Osteoblast (primary cell): Measurements from ENCODE around the gene SLC25A30. TPM values are rescaled to one million over a fixed set of nuclear protein-coding genes. Genes with fewer than 3 reads are reported as not detected.

ENCODE experiments used
- DNase-seq: peaks from one replicate; pipeline ENCODE4 v3.0.0; 2011; ENCODE audit warnings: low spot score, mixed read lengths; ENCODE audit not compliant: insufficient read length; ENCODE audit errors: missing footprints
- H2AFZ ChIP-seq: 2 replicates; pipeline ENCODE4 v1.6.0; 2011; ENCODE audit warnings: mild to moderate bottlenecking, low read length
- H3K27ac ChIP-seq: 2 replicates; pipeline ENCODE4 v1.5.1; 2011; ENCODE audit warnings: mild to moderate bottlenecking, low read depth, low read length, moderate library complexity
- H3K27me3 ChIP-seq: 2 replicates; pipeline ENCODE4 v1.6.0; 2012; ENCODE audit warnings: mild to moderate bottlenecking, control low read depth, inconsistent platforms, low read length, moderate library complexity; ENCODE audit not compliant: insufficient read depth
- H3K36me3 ChIP-seq: 2 replicates; pipeline ENCODE4 v1.5.1; 2011; ENCODE audit warnings: mild to moderate bottlenecking, low read length, control low read depth, moderate library complexity; ENCODE audit not compliant: insufficient read depth
- H3K4me1 ChIP-seq: 2 replicates; pipeline ENCODE4 v1.5.1; 2011; ENCODE audit warnings: mild to moderate bottlenecking, low read length, control low read depth, moderate library complexity; ENCODE audit not compliant: insufficient read depth
- H3K4me2 ChIP-seq: 2 replicates; pipeline ENCODE4 v1.6.0; 2011; ENCODE audit warnings: mild to moderate bottlenecking, low read length; ENCODE audit not compliant: insufficient read depth
- H3K4me3 ChIP-seq: fragments of 200-600 bp; sonication (generic); 3 replicates; pipeline ENCODE4 v1.5.1; 2012; ENCODE audit warnings: mild to moderate bottlenecking, low read length, inconsistent platforms; ENCODE audit not compliant: insufficient read depth
- H3K79me2 ChIP-seq: 2 replicates; pipeline ENCODE4 v1.6.0; 2012; ENCODE audit warnings: mild to moderate bottlenecking, low read length, control low read depth, inconsistent platforms; ENCODE audit not compliant: insufficient read depth
- H3K9me3 ChIP-seq: 2 replicates; pipeline ENCODE4 v1.5.1; 2011; ENCODE audit warnings: low read depth, low read length, control low read depth
- H4K20me1 ChIP-seq: 2 replicates; pipeline ENCODE4 v1.6.0; 2012; ENCODE audit warnings: mild to moderate bottlenecking, low read length, control low read depth; ENCODE audit not compliant: insufficient read depth
- CTCF ChIP-seq: IDR thresholded peaks from 2 replicates; pipeline ENCODE4 v1.5.1; 2011; ENCODE audit warnings: mild to moderate bottlenecking, low read depth, low read length, moderate library complexity; ENCODE audit errors: extremely low read depth
- total RNA-seq: library from RNA; depleted of rRNA; stranded (reverse); fragments of >200 nt; gene quantifications from 2 replicates; pipeline ENCODE4 v1.2.3, GENCODE V29; 2012

Gene SLC25A30
- total RNA-seq, 1 donor: 11.2 TPM

GRCh38 chr13:45441633-45442032 is 23.5 kb upstream of the SLC25A30 start:
- H4K20me1 ChIP-seq: no peaks in the 10 kb centered on the region
- no peaks in the 10 kb centered on the region for H3K79me2 ChIP-seq
- H3K4me1 ChIP-seq: peaks cover 25% of the 10 kb centered on the region
- H3K27me3 ChIP-seq: no peaks in the 10 kb centered on the region
- no peak overlapping the region for H3K4me3 ChIP-seq
- H3K36me3 ChIP-seq: no peaks in the 10 kb centered on the region
- peak overlapping the region; percentile 11 for H2AFZ ChIP-seq
- H3K4me2 ChIP-seq: peak overlapping the region; percentile 57
- no peak for DNase-seq
- no peaks in the 10 kb centered on the region for H3K9me3 ChIP-seq
- TF ChIP-seq CTCF: peak; percentile 29
- no peak overlapping the region for H3K27ac ChIP-seq

DNA sequence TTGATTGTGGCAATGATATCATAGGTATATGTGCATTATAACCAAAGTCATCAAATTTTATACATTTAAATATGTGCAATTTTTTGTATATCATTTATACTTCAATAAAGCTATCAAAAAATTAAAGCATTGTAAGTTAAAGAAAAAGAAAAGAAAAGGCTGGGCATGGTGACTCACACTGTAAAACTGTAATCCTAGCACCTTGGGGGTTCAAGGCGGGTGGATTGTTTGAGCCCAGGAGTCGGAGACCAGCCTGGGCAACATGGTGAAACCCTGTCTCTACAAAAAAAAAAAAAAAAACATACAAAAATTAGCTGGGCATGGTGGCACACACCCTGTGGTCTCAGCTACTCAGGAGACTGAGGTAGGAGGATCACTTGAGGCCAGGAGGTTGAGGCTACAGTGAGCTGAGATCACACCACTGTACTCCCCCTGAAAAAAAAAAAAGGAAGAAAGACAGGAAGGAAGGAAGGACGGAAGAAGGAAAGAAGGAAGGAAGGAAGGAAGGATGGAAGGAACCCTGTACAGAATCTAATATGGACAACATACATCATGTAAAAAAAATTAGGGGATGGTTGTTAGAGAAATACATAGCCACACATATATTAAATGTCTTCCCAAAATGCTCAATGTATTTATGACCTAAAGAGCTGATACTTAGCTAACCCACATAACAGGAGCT is 21.7 kb upstream of the SLC25A30 start:
- peaks cover 18% of the 10 kb centered on the region for H3K4me1 ChIP-seq
- H3K27ac ChIP-seq: no peak overlapping the region
- no peak overlapping the region for H3K4me3 ChIP-seq
- no peaks in the 10 kb centered on the region for H4K20me1 ChIP-seq
- no peaks in the 10 kb centered on the region for H3K9me3 ChIP-seq
- no peaks in the 10 kb centered on the region for H3K79me2 ChIP-seq
- no peak for DNase-seq
- H3K36me3 ChIP-seq: no peaks in the 10 kb centered on the region
- no peak for TF ChIP-seq CTCF
- H3K27me3 ChIP-seq: no peaks in the 10 kb centered on the region
- no peak overlapping the region for H2AFZ ChIP-seq
- no peak overlapping the region for H3K4me2 ChIP-seq

GRCh38 chr13:45439008-45439407 is 20.8 kb upstream of the SLC25A30 start:
- no peaks in the 10 kb centered on the region for H3K36me3 ChIP-seq
- TF ChIP-seq CTCF: no peak
- no peaks in the 10 kb centered on the region for H3K79me2 ChIP-seq
- no peak overlapping the region for H2AFZ ChIP-seq
- no peaks in the 10 kb centered on the region for H4K20me1 ChIP-seq
- peaks cover 18% of the 10 kb centered on the region for H3K4me1 ChIP-seq
- no peaks in the 10 kb centered on the region for H3K9me3 ChIP-seq
- no peak overlapping the region for H3K4me3 ChIP-seq
- no peak overlapping the region for H3K27ac ChIP-seq
- no peaks in the 10 kb centered on the region for H3K27me3 ChIP-seq
- no peak for DNase-seq
- no peak overlapping the region for H3K4me2 ChIP-seq

DNA sequence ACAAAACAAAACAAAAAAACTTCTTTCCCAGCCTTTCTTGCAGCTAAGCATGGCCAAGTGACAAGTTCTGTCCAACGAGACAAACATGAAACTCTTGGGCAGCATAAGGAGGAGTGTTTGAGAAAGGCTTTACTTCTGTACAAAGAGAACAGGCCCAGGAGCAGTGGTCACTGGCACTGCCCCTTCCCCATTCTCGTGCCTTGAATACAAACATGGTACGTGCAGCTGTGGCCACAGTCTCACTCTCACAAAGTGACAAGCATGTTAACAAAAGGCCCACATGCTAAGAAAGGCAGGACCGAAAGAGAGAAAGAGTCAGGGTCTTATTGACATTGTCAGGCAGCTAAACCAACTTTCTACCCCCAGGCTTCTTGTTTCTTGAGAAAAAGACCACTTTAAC is 19.8 kb upstream of the SLC25A30 start:
- H3K9me3 ChIP-seq: no peaks in the 10 kb centered on the region
- no peaks in the 10 kb centered on the region for H4K20me1 ChIP-seq
- no peak overlapping the region for H3K4me2 ChIP-seq
- no peak for DNase-seq
- no peak overlapping the region for H3K4me3 ChIP-seq
- no peaks in the 10 kb centered on the region for H3K79me2 ChIP-seq
- TF ChIP-seq CTCF: no peak
- H3K36me3 ChIP-seq: no peaks in the 10 kb centered on the region
- H3K27me3 ChIP-seq: no peaks in the 10 kb centered on the region
- no peak overlapping the region for H2AFZ ChIP-seq
- H3K4me1 ChIP-seq: peaks cover 18% of the 10 kb centered on the region
- H3K27ac ChIP-seq: no peak overlapping the region
